ENCODE results near the gene PDE6B.

The PDE6B gene

GRCh38 chr4:632196-632790 is 6.9 kb downstream of the PDE6B start:
- TF ChIP-seq TAF1 (IDR thresholded peaks at IDR 0.05; ENCODE audit: borderline replicate concordance, insufficient read depth, low read length) (no peak), REST (IDR thresholded peaks at IDR 0.05; ENCODE audit: insufficient read depth in 1 of 2, low read depth in 2 of 2, low read length in 2 of 2) (no peak)

GRCh38 chr4:632926-633325 is 7.6 kb downstream of the PDE6B start:
- TF ChIP-seq REST (IDR thresholded peaks at IDR 0.05; ENCODE audit: insufficient read depth in 1 of 2, low read depth in 2 of 2, low read length in 2 of 2): no peak
- TF ChIP-seq FOXP2 (optimal IDR thresholded peaks at IDR 0.05; ENCODE audit: borderline replicate concordance, extremely low read depth, extremely low read length, insufficient read depth): no peak
- no peak for TF ChIP-seq TAF1 (IDR thresholded peaks at IDR 0.05; ENCODE audit: borderline replicate concordance, insufficient read depth, low read length)

GRCh38 chr4:633406-633805 is 8.0 kb downstream of the PDE6B start:
- TF ChIP-seq REST (IDR thresholded peaks at IDR 0.05; ENCODE audit: insufficient read depth in 1 of 2, low read depth in 2 of 2, low read length in 2 of 2): no peak
- no peak for TF ChIP-seq FOXP2 (optimal IDR thresholded peaks at IDR 0.05; ENCODE audit: borderline replicate concordance, extremely low read depth, extremely low read length, insufficient read depth)
- TF ChIP-seq SIN3A (IDR thresholded peaks at IDR 0.05; ENCODE audit: borderline replicate concordance, insufficient read depth, low read length): no peak
- no peak for TF ChIP-seq TAF1 (IDR thresholded peaks at IDR 0.05; ENCODE audit: borderline replicate concordance, insufficient read depth, low read length)
- no peak for TF ChIP-seq POLR2AphosphoS5 (IDR thresholded peaks at IDR 0.05; ENCODE audit: low read depth, low read length)

GRCh38 chr4:633976-634598 is 8.7 kb downstream of the PDE6B start:
- TF ChIP-seq TAF1 (IDR thresholded peaks at IDR 0.05; ENCODE audit: borderline replicate concordance, insufficient read depth, low read length) (no peak), FOXP2 (optimal IDR thresholded peaks at IDR 0.05; ENCODE audit: borderline replicate concordance, extremely low read depth, extremely low read length, insufficient read depth) (no peak), POLR2AphosphoS5 (IDR thresholded peaks at IDR 0.05; ENCODE audit: low read depth, low read length) (no peak), SIN3A (IDR thresholded peaks at IDR 0.05; ENCODE audit: borderline replicate concordance, insufficient read depth, low read length) (no peak), REST (IDR thresholded peaks at IDR 0.05; ENCODE audit: insufficient read depth in 1 of 2, low read depth in 2 of 2, low read length in 2 of 2) (no peak)

GRCh38 chr4:634599-634985 is 9.2 kb downstream of the PDE6B start:
- no peak for TF ChIP-seq SIN3A (IDR thresholded peaks at IDR 0.05; ENCODE audit: borderline replicate concordance, insufficient read depth, low read length)
- no peak for TF ChIP-seq TAF1 (IDR thresholded peaks at IDR 0.05; ENCODE audit: borderline replicate concordance, insufficient read depth, low read length)
- TF ChIP-seq REST (IDR thresholded peaks at IDR 0.05; ENCODE audit: insufficient read depth in 1 of 2, low read depth in 2 of 2, low read length in 2 of 2): no peak
- TF ChIP-seq FOXP2 (optimal IDR thresholded peaks at IDR 0.05; ENCODE audit: borderline replicate concordance, extremely low read depth, extremely low read length, insufficient read depth): no peak
- no peak for TF ChIP-seq POLR2AphosphoS5 (IDR thresholded peaks at IDR 0.05; ENCODE audit: low read depth, low read length)
